AG04450 (cell line): Measurements from ENCODE around the gene ADM5. TPM values are rescaled to one million over a fixed set of nuclear protein-coding genes. Genes with fewer than 3 reads are reported as not detected.

Experiments used
- CTCF ChIA-PET: fragments of 300-600, 350-600 bp; formaldehyde crosslinking; extraction: SDS; loops from one replicate; lab custom pipeline; 2022; ENCODE audit warnings: antibody characterized with exemption, inconsistent platforms; lab: Charles Lee
- POLR2A ChIA-PET: fragments of 350-600 bp; formaldehyde crosslinking; extraction: SDS; loops from one replicate; lab custom pipeline; 2021; ENCODE audit warnings: antibody characterized with exemption, inconsistent platforms; lab: Yijun Ruan, JAX
- DNase-seq: peaks from one replicate; pipeline ENCODE4 v3.0.0-alpha.2; 2011; ENCODE audit warnings: low read depth, low spot score
- H3K27ac ChIP-seq: one replicate; pipeline ENCODE4 v1.5.1; 2012; ENCODE audit warnings: low read depth, low read length, control low read depth
- H3K27me3 ChIP-seq: one replicate; pipeline ENCODE4 v1.6.0; 2012; ENCODE audit warnings: low read length; ENCODE audit not compliant: control insufficient read depth, insufficient read depth
- H3K4me3 ChIP-seq: 2 replicates; pipeline ENCODE4 v1.5.1; 2011; ENCODE audit warnings: mild to moderate bottlenecking, low read depth, low read length, control low read depth
- H3K9me3 ChIP-seq: 2 replicates; pipeline ENCODE4 v1.5.1; 2012; ENCODE audit warnings: low read length; ENCODE audit not compliant: control insufficient read depth, insufficient read depth
- polyA plus RNA-seq: library from polyadenylated mRNA; depleted of rRNA; stranded (reverse); fragments of >200 nt; gene quantifications from 2 replicates; pipeline ENCODE4 v1.2.3, GENCODE V29; 2011
- TF ChIP-seq, protein P1 (sequence below): IDR thresholded peaks from 2 replicates; pipeline ENCODE4 v1.5.1; 2011; ENCODE audit warnings: low read depth, low read length, control low read depth, inconsistent platforms

Gene ADM5
- polyA plus RNA-seq, 1 experiment, result 0.19 TPM

GRCh38 chr19:49667473-49667872 is 21.9 kb upstream of the ADM5 start:
- H3K27me3 ChIP-seq, result no peaks in the 10 kb centered on the region
- CTCF ChIA-PET, result interaction anchor here (0.6 to 0.9 kb wide), 2 partner anchors 97 to 101 kb away, joined by 3 to 4 read pairs; no protein-coding TSS in a partner anchor
- H3K27ac ChIP-seq, result no peak overlapping the region
- POLR2A ChIA-PET, result interaction anchor here (1.4 kb wide), 1 partner anchor 9 kb away, joined by 3 read pairs; no protein-coding TSS in a partner anchor
- TF ChIP-seq, protein P1, sequence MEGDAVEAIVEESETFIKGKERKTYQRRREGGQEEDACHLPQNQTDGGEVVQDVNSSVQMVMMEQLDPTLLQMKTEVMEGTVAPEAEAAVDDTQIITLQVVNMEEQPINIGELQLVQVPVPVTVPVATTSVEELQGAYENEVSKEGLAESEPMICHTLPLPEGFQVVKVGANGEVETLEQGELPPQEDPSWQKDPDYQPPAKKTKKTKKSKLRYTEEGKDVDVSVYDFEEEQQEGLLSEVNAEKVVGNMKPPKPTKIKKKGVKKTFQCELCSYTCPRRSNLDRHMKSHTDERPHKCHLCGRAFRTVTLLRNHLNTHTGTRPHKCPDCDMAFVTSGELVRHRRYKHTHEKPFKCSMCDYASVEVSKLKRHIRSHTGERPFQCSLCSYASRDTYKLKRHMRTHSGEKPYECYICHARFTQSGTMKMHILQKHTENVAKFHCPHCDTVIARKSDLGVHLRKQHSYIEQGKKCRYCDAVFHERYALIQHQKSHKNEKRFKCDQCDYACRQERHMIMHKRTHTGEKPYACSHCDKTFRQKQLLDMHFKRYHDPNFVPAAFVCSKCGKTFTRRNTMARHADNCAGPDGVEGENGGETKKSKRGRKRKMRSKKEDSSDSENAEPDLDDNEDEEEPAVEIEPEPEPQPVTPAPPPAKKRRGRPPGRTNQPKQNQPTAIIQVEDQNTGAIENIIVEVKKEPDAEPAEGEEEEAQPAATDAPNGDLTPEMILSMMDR, result no peak
- no peaks in the 10 kb centered on the region; the same call in 1 of the 2 replicates for H3K9me3 ChIP-seq
- H3K4me3 ChIP-seq, result no peak overlapping the region
- DNase-seq, result no peak

GRCh38 chr19:49669516-49669915 is 19.9 kb upstream of the ADM5 start:
- DNase-seq, result no peak
- POLR2A ChIA-PET, result no interaction called here

GRCh38 chr19:49672131-49672919 is 17.1 kb upstream of the ADM5 start:
- H3K27me3 ChIP-seq, result no peaks in the 10 kb centered on the region
- ChIA-PET POLR2A (no interaction called here), CTCF (interaction anchor here (0.5 to 2.0 kb wide), 15 partner anchors 8 to 169 kb away, joined by 3 to 12 read pairs (median 4); partner anchors contain the start of gene RRAS)
- no peak overlapping the region for H3K4me3 ChIP-seq
- no peak overlapping the region for H3K27ac ChIP-seq
- TF ChIP-seq, protein P1, result peak; percentile 97
- DNase-seq, result no peak
- peaks cover 3% of the 10 kb centered on the region; the same call in 1 of the 2 replicates for H3K9me3 ChIP-seq

More at GRCh38 chr19:49669516-49669915, 19.9 kb upstream of the ADM5 start:
- TF ChIP-seq, protein P1, result no peak
- Histone ChIP-seq H3K9me3 (no peaks in the 10 kb centered on the region; the same call in 1 of the 2 replicates), H3K27me3 (no peaks in the 10 kb centered on the region), H3K4me3 (no peak overlapping the region), H3K27ac (no peak overlapping the region)
- CTCF ChIA-PET, result interaction anchor here (1.6 kb wide), 1 partner anchor 11 kb away, joined by 3 read pairs; no protein-coding TSS in a partner anchor

GRCh38 chr19:49676136-49676783 is 13.1 kb upstream of the ADM5 start:
- CTCF ChIA-PET, result interaction anchor here (0.7 to 1.4 kb wide), 3 partner anchors 9 to 106 kb away, joined by 4 to 10 read pairs (median 9); no protein-coding TSS in a partner anchor
- H3K27ac ChIP-seq, result peak overlapping the region; percentile 94
- POLR2A ChIA-PET, result interaction anchor here (0.5 to 2.8 kb wide), 12 partner anchors 10 to 201 kb away, joined by 3 to 18 read pairs (median 5); partner anchors contain the start of genes ADM5, AKT1S1, BCL2L12 and CPT1C
- TF ChIP-seq, protein P1, result no peak
- H3K27me3 ChIP-seq, result no peaks in the 10 kb centered on the region
- DNase-seq, result peak; percentile 86
- peak overlapping the region; percentile 55 for H3K4me3 ChIP-seq
- peaks cover 4% of the 10 kb centered on the region; the same call in 1 of the 2 replicates for H3K9me3 ChIP-seq
